BJ (cell line): Measurements from ENCODE around the gene SCYGR1. TPM values are rescaled to one million over a fixed set of nuclear protein-coding genes. Genes with fewer than 3 reads are reported as not detected.

Source experiments
- CTCF ChIA-PET: fragments of 350-600 bp; formaldehyde crosslinking; extraction: SDS; loops from one replicate; lab custom pipeline; 2021; ENCODE audit warnings: antibody characterized with exemption, inconsistent platforms; lab: Yijun Ruan, JAX
- POLR2A ChIA-PET: fragments of 300-600 bp; sonication (Branson Sonifier 250); formaldehyde crosslinking; extraction: SDS; loops from one replicate; lab custom pipeline; 2021; ENCODE audit warnings: antibody characterized with exemption; lab: Charles Lee
- DNase-seq: peaks from one replicate; pipeline ENCODE4 v3.0.0-alpha.2; 2011; ENCODE audit warnings: low read depth
- H3K27me3 ChIP-seq: 2 replicates; pipeline ENCODE4 v1.6.0; 2011; ENCODE audit warnings: low read length; ENCODE audit not compliant: control insufficient read depth, insufficient read depth
- H3K36me3 ChIP-seq: 2 replicates; pipeline ENCODE4 v1.5.1; 2011; ENCODE audit warnings: low read length; ENCODE audit not compliant: control insufficient read depth, insufficient read depth
- H3K4me3 ChIP-seq: 2 replicates; pipeline ENCODE4 v1.5.1; 2011; ENCODE audit warnings: low read depth, mild to moderate bottlenecking, control low read depth, low read length
- polyA plus RNA-seq: library from polyadenylated mRNA; depleted of rRNA; stranded (reverse); fragments of >200 nt; gene quantifications from 2 replicates; pipeline ENCODE4 v1.2.3, GENCODE V29; 2011
- TF ChIP-seq, protein P1 (sequence below): IDR thresholded peaks from 2 replicates; pipeline ENCODE4 v1.5.1; 2011; ENCODE audit warnings: low read depth, mild to moderate bottlenecking, control low read depth, inconsistent platforms, low read length, moderate library complexity; ENCODE audit not compliant: insufficient read depth

The SCYGR1 gene
- polyA plus RNA-seq, 1 experiment: not detected

DNA sequence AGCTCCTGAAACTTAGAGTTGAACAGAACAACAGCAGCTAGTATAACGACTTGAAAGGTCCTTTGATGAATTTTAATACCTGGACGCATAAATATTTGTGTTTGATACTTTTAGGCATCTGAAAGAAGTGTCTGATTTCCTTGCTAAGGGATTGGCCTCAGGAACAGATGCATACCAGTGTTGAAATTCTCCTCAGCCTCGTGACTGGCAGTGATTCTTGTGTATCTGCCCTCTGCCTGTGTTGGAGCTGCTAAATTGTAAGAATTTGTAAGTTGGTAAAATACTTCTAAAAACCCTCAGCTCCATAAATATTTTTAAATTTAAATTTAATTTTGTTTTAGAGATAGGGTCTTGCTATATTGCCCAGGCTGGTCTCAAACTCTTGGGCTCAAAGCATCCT is 22.4 kb upstream of the SCYGR1 start:
- H3K27me3 ChIP-seq: no peaks in the 10 kb centered on the region
- no peak overlapping the region for H3K4me3 ChIP-seq
- ChIA-PET CTCF (interaction anchor here (2.6 kb wide), 1 partner anchor 356 kb away, joined by 9 read pairs; no protein-coding TSS in a partner anchor), POLR2A (no interaction called here)
- TF ChIP-seq, protein P1, sequence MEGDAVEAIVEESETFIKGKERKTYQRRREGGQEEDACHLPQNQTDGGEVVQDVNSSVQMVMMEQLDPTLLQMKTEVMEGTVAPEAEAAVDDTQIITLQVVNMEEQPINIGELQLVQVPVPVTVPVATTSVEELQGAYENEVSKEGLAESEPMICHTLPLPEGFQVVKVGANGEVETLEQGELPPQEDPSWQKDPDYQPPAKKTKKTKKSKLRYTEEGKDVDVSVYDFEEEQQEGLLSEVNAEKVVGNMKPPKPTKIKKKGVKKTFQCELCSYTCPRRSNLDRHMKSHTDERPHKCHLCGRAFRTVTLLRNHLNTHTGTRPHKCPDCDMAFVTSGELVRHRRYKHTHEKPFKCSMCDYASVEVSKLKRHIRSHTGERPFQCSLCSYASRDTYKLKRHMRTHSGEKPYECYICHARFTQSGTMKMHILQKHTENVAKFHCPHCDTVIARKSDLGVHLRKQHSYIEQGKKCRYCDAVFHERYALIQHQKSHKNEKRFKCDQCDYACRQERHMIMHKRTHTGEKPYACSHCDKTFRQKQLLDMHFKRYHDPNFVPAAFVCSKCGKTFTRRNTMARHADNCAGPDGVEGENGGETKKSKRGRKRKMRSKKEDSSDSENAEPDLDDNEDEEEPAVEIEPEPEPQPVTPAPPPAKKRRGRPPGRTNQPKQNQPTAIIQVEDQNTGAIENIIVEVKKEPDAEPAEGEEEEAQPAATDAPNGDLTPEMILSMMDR: no peak
- no peaks in the 10 kb centered on the region for H3K36me3 ChIP-seq
- DNase-seq: no peak

DNA sequence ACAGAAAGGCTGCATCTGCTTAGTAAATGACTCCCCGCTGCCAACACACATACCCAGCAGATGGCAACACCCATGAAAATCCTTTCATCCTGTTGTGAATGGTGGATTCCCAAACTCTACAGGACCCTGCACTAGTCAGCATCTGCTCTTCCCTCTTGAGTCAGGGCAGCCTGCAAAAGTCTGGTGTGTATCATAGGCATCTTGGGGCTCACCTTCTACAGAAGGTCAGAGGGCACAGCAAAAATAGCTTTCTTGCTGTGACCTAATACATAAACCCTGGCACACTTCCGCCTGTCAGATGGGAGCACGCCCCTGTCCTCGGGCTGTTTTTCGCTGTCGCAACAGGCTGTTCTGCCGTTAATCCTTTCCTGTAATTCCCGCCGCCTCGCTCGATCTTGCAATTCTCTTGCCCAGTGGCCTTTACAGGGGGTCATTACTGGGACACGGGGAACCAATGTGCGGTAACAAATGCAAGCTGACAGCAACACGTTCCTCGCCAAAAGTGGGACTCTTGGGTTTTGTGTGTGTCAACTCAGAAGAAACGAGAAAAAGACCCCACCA is 19.9 kb upstream of the SCYGR1 start:
- DNase-seq: no peak

GRCh38 chr2:227406177-227407031 is 18.7 kb upstream of the SCYGR1 start:
- no peak overlapping the region for H3K4me3 ChIP-seq

More for the DNA sequence above, 19.9 kb upstream of the SCYGR1 start:
- Histone ChIP-seq H3K4me3 (no peak overlapping the region), H3K27me3 (no peaks in the 10 kb centered on the region), H3K36me3 (no peaks in the 10 kb centered on the region)
- POLR2A ChIA-PET: no interaction called here
- CTCF ChIA-PET: interaction anchor here (0.6 to 4.1 kb wide), 10 partner anchors 10 to 471 kb away, joined by 3 to 65 read pairs (median 3); partner anchors contain the start of gene AGFG1
- TF ChIP-seq, protein P1: no peak

DNA sequence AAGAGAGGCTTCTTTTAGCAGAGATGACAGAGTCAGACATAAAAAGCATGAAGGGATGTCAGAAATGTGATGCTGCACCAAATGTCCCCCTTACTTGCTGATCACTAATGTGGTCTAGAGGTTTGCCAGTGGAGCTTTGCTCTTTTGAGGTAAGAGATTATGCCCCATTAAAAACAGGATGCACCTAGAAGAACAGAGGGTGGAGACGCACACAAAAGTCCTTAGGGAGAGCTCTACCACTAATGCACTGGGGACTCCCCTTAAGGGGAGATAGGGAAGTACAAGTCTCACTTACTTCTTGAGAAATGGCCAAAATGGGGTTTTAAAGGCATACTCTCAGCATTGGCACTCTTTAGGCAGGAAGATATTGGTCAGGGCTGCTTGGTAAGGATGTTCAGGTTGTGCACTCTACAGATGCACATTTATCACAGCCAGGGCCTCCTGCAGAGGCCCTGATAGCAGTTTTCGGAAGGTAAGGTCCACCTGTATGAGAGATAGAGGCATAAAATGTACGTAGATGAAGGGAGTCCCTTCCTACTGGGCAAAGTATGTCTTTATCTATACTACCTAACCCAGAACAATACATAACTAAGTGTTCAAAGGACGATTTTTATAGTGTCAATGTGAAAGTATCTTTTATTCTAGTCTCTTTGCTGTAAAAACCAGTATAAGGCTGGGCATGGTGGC is 17.0 kb upstream of the SCYGR1 start:
- ChIA-PET CTCF (interaction anchor here (1.0 to 4.1 kb wide), 5 partner anchors 18 to 367 kb away, joined by 4 to 65 read pairs (median 5); no protein-coding TSS in a partner anchor), POLR2A (no interaction called here)
- no peaks in the 10 kb centered on the region for H3K27me3 ChIP-seq
- TF ChIP-seq, protein P1: no peak
- H3K36me3 ChIP-seq: no peaks in the 10 kb centered on the region
- H3K4me3 ChIP-seq: no peak overlapping the region
- DNase-seq: no peak

More at GRCh38 chr2:227406177-227407031, 18.7 kb upstream of the SCYGR1 start:
- no peaks in the 10 kb centered on the region for H3K36me3 ChIP-seq
- TF ChIP-seq, protein P1: peak; percentile 79
- DNase-seq: peak; percentile 86
- ChIA-PET CTCF (interaction anchor here (0.6 to 4.1 kb wide), 34 partner anchors 10 to 637 kb away, joined by 3 to 65 read pairs (median 3); partner anchors contain the start of genes AGFG1 and TM4SF20), POLR2A (interaction anchor here (0.5 kb wide), 1 partner anchor 39 kb away, joined by 3 read pairs; no protein-coding TSS in a partner anchor)
- H3K27me3 ChIP-seq: no peaks in the 10 kb centered on the region

DNA sequence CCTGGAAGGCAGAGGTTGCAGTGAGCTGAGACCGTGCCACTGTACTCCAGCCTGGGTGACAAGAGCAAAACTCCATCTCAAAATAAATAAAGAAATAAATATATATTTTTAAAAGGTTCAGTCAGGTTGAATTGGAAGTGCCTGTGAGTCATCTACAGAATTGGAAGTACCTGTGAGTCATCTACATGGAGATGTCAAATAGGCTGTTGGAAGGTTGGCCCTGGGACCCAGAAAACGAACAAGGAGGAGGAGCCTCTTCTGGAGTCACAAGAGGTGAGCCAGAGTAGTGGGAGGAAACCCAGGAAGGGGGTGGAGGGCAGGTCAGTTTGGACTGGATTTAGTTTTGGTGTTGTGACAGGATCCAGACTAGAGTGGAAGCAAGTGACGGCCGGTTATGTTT is 15.2 kb upstream of the SCYGR1 start:
- DNase-seq: no peak
- TF ChIP-seq, protein P1: no peak
- ChIA-PET POLR2A (no interaction called here), CTCF (interaction anchor here (1.7 kb wide), 1 partner anchor 364 kb away, joined by 12 read pairs; no protein-coding TSS in a partner anchor)
- H3K4me3 ChIP-seq: no peak overlapping the region
- H3K36me3 ChIP-seq: no peaks in the 10 kb centered on the region
- H3K27me3 ChIP-seq: no peaks in the 10 kb centered on the region
